Measurements from ENCODE around the gene PRMT1. TPM values are rescaled to one million over a fixed set of nuclear protein-coding genes. Genes with fewer than 3 reads are reported as not detected.
A peak's percentile ranks its signal among the peaks of the same experiment; 100 is the strongest.

The PRMT1 gene
- total and polyA plus RNA-seq, 4 donors: 150 to 249 (median 204) TPM

- peaks cover 2% of the 10 kb centered on the region for H3K27me3 ChIP-seq (ENCODE audit: control insufficient read depth, insufficient read depth, low read length)
- H3K27ac ChIP-seq (ENCODE audit: low read depth, low read length): peak overlapping the region; percentile 52
- H3K36me3 ChIP-seq (ENCODE audit: control insufficient read depth, insufficient read depth, low read length): peaks cover 2% of the 10 kb centered on the region
- H3K9me3 ChIP-seq (ENCODE audit: control insufficient read depth, insufficient read depth, low read length): no peaks in the 10 kb centered on the region
- peaks cover 60% of the 10 kb centered on the region for H3K4me1 ChIP-seq (ENCODE audit: control insufficient read depth, insufficient read depth, low read length)
- 18% methylated on average over 16 of the region's 19 CpGs for WGBS (ENCODE audit: insufficient coverage)
- H3K4me3 ChIP-seq (ENCODE audit: low read depth, low read length): no peak overlapping the region
- peak in 1 of 6 donors; percentile 38 for DNase-seq (ENCODE audit: low read depth in 4 of 6, low spot score in 6 of 6)
Observed at GRCh38 chr19:49637821-49638738, 39.0 kb upstream of the PRMT1 start.

- DNase-seq (ENCODE audit: low read depth in 4 of 6, low spot score in 6 of 6): peak in 1 of 6 donors; percentile 35
- Histone ChIP-seq H3K36me3 (ENCODE audit: control insufficient read depth, insufficient read depth, low read length) (peaks cover 3% of the 10 kb centered on the region), H3K9me3 (ENCODE audit: control insufficient read depth, insufficient read depth, low read length) (no peaks in the 10 kb centered on the region), H3K4me1 (ENCODE audit: control insufficient read depth, insufficient read depth, low read length) (peaks cover 64% of the 10 kb centered on the region), H3K27me3 (ENCODE audit: control insufficient read depth, insufficient read depth, low read length) (peaks cover 2% of the 10 kb centered on the region), H3K4me3 (ENCODE audit: low read depth, low read length) (peak overlapping the region; percentile 99), H3K27ac (ENCODE audit: low read depth, low read length) (peak overlapping the region; percentile 100)
- 2% methylated on average over 31 of the region's 31 CpGs for WGBS (ENCODE audit: insufficient coverage)
Observed at GRCh38 chr19:49639401-49640112, 37.5 kb upstream of the PRMT1 start.

GRCh38 chr19:49640113-49640898 is 36.8 kb upstream of the PRMT1 start, which contains the start of gene RRAS:
Gene RRAS, minus strand, starts transcription at chr19:49640143. Its CDS starts 45 bp downstream, at chr19:49640098.
- Histone ChIP-seq H3K27ac (ENCODE audit: low read depth, low read length) (peak within 1 kb of the TSS; percentile 100), H3K9me3 (ENCODE audit: control insufficient read depth, insufficient read depth, low read length) (no peaks in the 10 kb centered on the region), H3K4me3 (ENCODE audit: low read depth, low read length) (peak within 1 kb of the TSS; percentile 99), H3K36me3 (ENCODE audit: control insufficient read depth, insufficient read depth, low read length) (peaks cover 11% of the 10 kb centered on the region), H3K4me1 (ENCODE audit: control insufficient read depth, insufficient read depth, low read length) (peaks cover 64% of the 10 kb centered on the region), H3K27me3 (ENCODE audit: control insufficient read depth, insufficient read depth, low read length) (peaks cover 2% of the 10 kb centered on the region)
- WGBS (ENCODE audit: insufficient coverage): 0% methylated on average over 50 of the region's 51 CpGs
- peak; percentile 93 to 99 (median 97) for DNase-seq (ENCODE audit: low read depth in 4 of 6, low spot score in 6 of 6)

GRCh38 chr19:49641688-49642491 is 35.2 kb upstream of the PRMT1 start, which contains the start of gene SCAF1:
Gene SCAF1, plus strand, starts transcription at chr19:49642209. Its CDS starts 2,818 bp downstream, at chr19:49645027.
- no peaks in the 10 kb centered on the region for H3K9me3 ChIP-seq (ENCODE audit: control insufficient read depth, insufficient read depth, low read length)
- peaks cover 24% of the 10 kb centered on the region for H3K36me3 ChIP-seq (ENCODE audit: control insufficient read depth, insufficient read depth, low read length)
- under 1% methylated on average over 87 of the region's 87 CpGs for WGBS (ENCODE audit: insufficient coverage)
- peaks cover 48% of the 10 kb centered on the region for H3K4me1 ChIP-seq (ENCODE audit: control insufficient read depth, insufficient read depth, low read length)
- DNase-seq (ENCODE audit: low read depth in 4 of 6, low spot score in 6 of 6): peak; percentile 93 to 100 (median 98)
- H3K4me3 ChIP-seq (ENCODE audit: low read depth, low read length): peak within 1 kb of the TSS; percentile 99
- H3K27ac ChIP-seq (ENCODE audit: low read depth, low read length): peak within 1 kb of the TSS; percentile 100
- peaks cover 2% of the 10 kb centered on the region for H3K27me3 ChIP-seq (ENCODE audit: control insufficient read depth, insufficient read depth, low read length)

GRCh38 chr19:49642492-49643035 is 34.5 kb upstream of the PRMT1 start:
- 2% methylated on average over 3 of the region's 5 CpGs for WGBS (ENCODE audit: insufficient coverage)
- H3K4me1 ChIP-seq (ENCODE audit: control insufficient read depth, insufficient read depth, low read length): peaks cover 46% of the 10 kb centered on the region

GRCh38 chr19:49643466-49643865 is 33.6 kb upstream of the PRMT1 start:
- no peak for DNase-seq (ENCODE audit: low read depth in 4 of 6, low spot score in 6 of 6)
- 81% methylated on average over 2 of the region's 2 CpGs for WGBS (ENCODE audit: insufficient coverage)
- Histone ChIP-seq H3K27ac (ENCODE audit: low read depth, low read length) (no peak overlapping the region), H3K36me3 (ENCODE audit: control insufficient read depth, insufficient read depth, low read length) (peaks cover 40% of the 10 kb centered on the region), H3K4me1 (ENCODE audit: control insufficient read depth, insufficient read depth, low read length) (peaks cover 39% of the 10 kb centered on the region), H3K9me3 (ENCODE audit: control insufficient read depth, insufficient read depth, low read length) (no peaks in the 10 kb centered on the region), H3K27me3 (ENCODE audit: control insufficient read depth, insufficient read depth, low read length) (no peaks in the 10 kb centered on the region), H3K4me3 (ENCODE audit: low read depth, low read length) (no peak overlapping the region)

More at GRCh38 chr19:49642492-49643035, 34.5 kb upstream of the PRMT1 start:
- Histone ChIP-seq H3K27ac (ENCODE audit: low read depth, low read length) (peak overlapping the region; percentile 100), H3K27me3 (ENCODE audit: control insufficient read depth, insufficient read depth, low read length) (peaks cover 2% of the 10 kb centered on the region), H3K36me3 (ENCODE audit: control insufficient read depth, insufficient read depth, low read length) (peaks cover 31% of the 10 kb centered on the region), H3K9me3 (ENCODE audit: control insufficient read depth, insufficient read depth, low read length) (no peaks in the 10 kb centered on the region), H3K4me3 (ENCODE audit: low read depth, low read length) (peak overlapping the region; percentile 99)
- peak in 1 of 6 donors; percentile 42 for DNase-seq (ENCODE audit: low read depth in 4 of 6, low spot score in 6 of 6)

GRCh38 chr19:49645592-49645991 is 31.5 kb upstream of the PRMT1 start:
- Histone ChIP-seq H3K36me3 (ENCODE audit: control insufficient read depth, insufficient read depth, low read length) (peaks cover 58% of the 10 kb centered on the region), H3K4me1 (ENCODE audit: control insufficient read depth, insufficient read depth, low read length) (peaks cover 23% of the 10 kb centered on the region), H3K4me3 (ENCODE audit: low read depth, low read length) (no peak overlapping the region), H3K27me3 (ENCODE audit: control insufficient read depth, insufficient read depth, low read length) (no peaks in the 10 kb centered on the region), H3K9me3 (ENCODE audit: control insufficient read depth, insufficient read depth, low read length) (no peaks in the 10 kb centered on the region), H3K27ac (ENCODE audit: low read depth, low read length) (no peak overlapping the region)
- DNase-seq (ENCODE audit: low read depth in 4 of 6, low spot score in 6 of 6): no peak
- WGBS (ENCODE audit: insufficient coverage): 98% methylated on average over 11 of the region's 11 CpGs

GRCh38 chr19:49645995-49646394 is 31.1 kb upstream of the PRMT1 start:
- no peak overlapping the region for H3K4me3 ChIP-seq (ENCODE audit: low read depth, low read length)
- H3K27me3 ChIP-seq (ENCODE audit: control insufficient read depth, insufficient read depth, low read length): no peaks in the 10 kb centered on the region
- no peaks in the 10 kb centered on the region for H3K9me3 ChIP-seq (ENCODE audit: control insufficient read depth, insufficient read depth, low read length)
- DNase-seq (ENCODE audit: low read depth in 4 of 6, low spot score in 6 of 6): no peak
- H3K27ac ChIP-seq (ENCODE audit: low read depth, low read length): no peak overlapping the region
- WGBS (ENCODE audit: insufficient coverage): 94% methylated on average over 12 of the region's 13 CpGs
- H3K4me1 ChIP-seq (ENCODE audit: control insufficient read depth, insufficient read depth, low read length): peaks cover 19% of the 10 kb centered on the region
- H3K36me3 ChIP-seq (ENCODE audit: control insufficient read depth, insufficient read depth, low read length): peaks cover 62% of the 10 kb centered on the region

All from spinal cord (tissue), 10 donors.